ENCODE results near the gene NOS1AP. TPM values are rescaled to one million over a fixed set of nuclear protein-coding genes. Genes with fewer than 3 reads are reported as not detected.

NOS1AP gene
- 0.31 and 0.59 TPM in 2 replicates for total RNA-seq

GRCh38 chr1:162069334-162070093, at the start of gene NOS1AP:
Gene NOS1AP, plus strand, starts transcription at chr1:162069691. Its CDS starts 487 bp downstream, at chr1:162070178.

GRCh38 chr1:162023547-162024501, 45.7 kb upstream of the NOS1AP start, which contains the start of gene OLFML2B:
Gene OLFML2B, minus strand, starts transcription at chr1:162023869. Its CDS starts 439 bp downstream, at chr1:162023430.

GRCh38 chr1:162376691-162377090, 307.2 kb downstream of the NOS1AP start, which contains the start of gene SPATA46:
Gene SPATA46, minus strand, starts transcription at chr1:162376854. Its CDS starts 64 bp downstream, at chr1:162376790.

GRCh38 chr1:162381383-162381782, 311.9 kb downstream of the NOS1AP start, which contains the start of gene C1orf226:
Gene C1orf226, plus strand, starts transcription at chr1:162381728. Its CDS starts 174 bp downstream, at chr1:162381902.

GRCh38 chr1:162412002-162412401, 342.5 kb downstream of the NOS1AP start, which contains the start of gene SH2D1B:
Gene SH2D1B, minus strand, starts transcription at chr1:162412136. Its CDS starts 120 bp downstream, at chr1:162412016.

Other genes starting within 250 kb of the NOS1AP start
- 33.9 and 44.1 TPM in 2 replicates for gene OLFML2B, start 45.8 kb upstream of the NOS1AP start, total RNA-seq

Measured in cardiac ventricle fibroblast (primary cell).